Naive thymus-derived CD8-positive, alpha-beta T cell (primary cell): Measurements from ENCODE around the gene SERPINB11. TPM values are rescaled to one million over a fixed set of nuclear protein-coding genes. Genes with fewer than 3 reads are reported as not detected.

Experiments
- ATAC-seq, 2 donors: fragments of 150-1000 bp; cut with Tn5 transposase in 1 of 2; sonication (Bioruptor Pico), chemical (Tn5 transposase) in 1 of 2; 1 replicate in 1 of 2; 2 replicates in 1 of 2; pipeline ENCODE4 v1.10.0; 2021; ENCODE audit warnings: mild to moderate bottlenecking in 2 of 2, moderate library complexity in 2 of 2
- POLR2A ChIA-PET: fragments of 350-600 bp; sonication (Branson Sonifier 250); formaldehyde crosslinking; loops from one replicate; lab custom pipeline; 2021; ENCODE audit warnings: antibody characterized with exemption; lab: Charles Lee
- DNase-seq, 10 donors: peaks; one replicate each; pipeline versions ENCODE4 v3.0.0 to v3.0.0-alpha.2; 2020 to 2022
- H3K27ac Mint-ChIP-seq, 10 donors: one replicate each; pipeline ENCODE4 v1.8.0; 2020 to 2022; ENCODE audit warnings: mild to moderate bottlenecking in 10 of 10, mixed read lengths in 10 of 10, moderate library complexity in 4 of 10, inconsistent platforms in 1 of 10
- H3K27me3 Mint-ChIP-seq, 5 donors: one replicate each; pipeline ENCODE4 v1.8.0; 2021 to 2022; ENCODE audit warnings: mixed read lengths in 5 of 5
- H3K36me3 Mint-ChIP-seq, 3 donors: one replicate each; pipeline ENCODE4 v1.8.0; 2020 to 2022; ENCODE audit warnings: mixed read lengths in 3 of 3, mild to moderate bottlenecking in 2 of 3, inconsistent platforms in 1 of 3
- H3K4me1 Mint-ChIP-seq, 4 donors: one replicate each; pipeline ENCODE4 v1.8.0; 2021 to 2022; ENCODE audit warnings: mixed read lengths in 4 of 4
- H3K4me3 Mint-ChIP-seq, 10 donors: one replicate each; pipeline ENCODE4 v1.8.0; 2020 to 2022; ENCODE audit warnings: mild to moderate bottlenecking in 10 of 10, mixed read lengths in 10 of 10, moderate library complexity in 6 of 10, inconsistent platforms in 1 of 10
- H3K9me3 Mint-ChIP-seq, 9 donors: one replicate each; pipeline ENCODE4 v1.8.0; 2020 to 2022; ENCODE audit warnings: mixed read lengths in 9 of 9, mild to moderate bottlenecking in 3 of 9, inconsistent platforms in 1 of 9, moderate library complexity in 1 of 9
- polyA plus RNA-seq, 3 donors: library from polyadenylated mRNA; unstranded; fragments of 300-500 nt; fragmentation: Illumina TruSeq; gene quantifications; one replicate each; pipeline ENCODE4 v1.2.3, GENCODE V29; 2021
- total RNA-seq, 8 experiments: library from RNA in 2 of 8; stranded (reverse) in 2 of 8; gene quantifications; one replicate each; pipeline ENCODE4 v1.2.3 and lab custom pipeline; 2021 to 2026

The SERPINB11 gene
- total and polyA plus RNA-seq, 5 experiments from 2014 or later = not detected

GRCh38 chr18:63686871-63687270 is 15.9 kb upstream of the SERPINB11 start:
- no peak for DNase-seq
- peaks cover 8 to 45% (median 20%) of the 10 kb centered on the region in 5 donors for H3K27me3 Mint-ChIP-seq
- POLR2A ChIA-PET = no interaction called here

GRCh38 chr18:63689064-63689463 is 13.7 kb upstream of the SERPINB11 start:
- H3K9me3 Mint-ChIP-seq = peaks cover 6 to 34% (median 14%) of the 10 kb centered on the region in 9 donors
- peaks cover 7 to 39% (median 18%) of the 10 kb centered on the region in 5 donors for H3K27me3 Mint-ChIP-seq

More at GRCh38 chr18:63686871-63687270, 15.9 kb upstream of the SERPINB11 start:
- Mint-ChIP-seq H3K4me3 (no peak overlapping the region), H3K36me3 (peaks cover 0 to 9% (median 0%) of the 10 kb centered on the region in 3 donors), H3K27ac (no peak overlapping the region), H3K4me1 (no peaks in the 10 kb centered on the region), H3K9me3 (peaks cover 4 to 36% (median 13%) of the 10 kb centered on the region in 9 donors)
- no peak for ATAC-seq

GRCh38 chr18:63697097-63697660 is 5.6 kb upstream of the SERPINB11 start:
- ATAC-seq (no peak), DNase-seq (no peak)
- no peak overlapping the region for H3K4me3 Mint-ChIP-seq
- POLR2A ChIA-PET = no interaction called here
- peaks cover 1 to 17% (median 6%) of the 10 kb centered on the region in 5 donors for H3K27me3 Mint-ChIP-seq
- no peaks in the 10 kb centered on the region for H3K4me1 Mint-ChIP-seq
- H3K9me3 Mint-ChIP-seq = peaks cover 0 to 25% (median 7%) of the 10 kb centered on the region in 9 donors
- no peak overlapping the region for H3K27ac Mint-ChIP-seq
- no peaks in the 10 kb centered on the region for H3K36me3 Mint-ChIP-seq

More at GRCh38 chr18:63689064-63689463, 13.7 kb upstream of the SERPINB11 start:
- peaks cover 0 to 9% (median 0%) of the 10 kb centered on the region in 3 donors for H3K36me3 Mint-ChIP-seq
- POLR2A ChIA-PET = no interaction called here
- ATAC-seq (no peak), DNase-seq (no peak)
- no peak overlapping the region for H3K4me3 Mint-ChIP-seq
- no peak overlapping the region for H3K27ac Mint-ChIP-seq
- H3K4me1 Mint-ChIP-seq = no peaks in the 10 kb centered on the region

GRCh38 chr18:63700501-63700900 is 2.3 kb upstream of the SERPINB11 start:
- ATAC-seq (no peak), DNase-seq (no peak)
- Mint-ChIP-seq H3K4me3 (no peak overlapping the region), H3K9me3 (peaks cover 0 to 7% (median 0%) of the 10 kb centered on the region in 9 donors), H3K27ac (no peak overlapping the region), H3K4me1 (no peaks in the 10 kb centered on the region), H3K27me3 (peaks cover 0 to 17% (median 7%) of the 10 kb centered on the region in 5 donors), H3K36me3 (no peaks in the 10 kb centered on the region)
- POLR2A ChIA-PET = no interaction called here

GRCh38 chr18:63701952-63702351 is 808 bp upstream of the SERPINB11 start:
- DNase-seq (no peak), ATAC-seq (no peak)
- Mint-ChIP-seq H3K27ac (no peak overlapping the region), H3K4me3 (no peak overlapping the region), H3K9me3 (peaks cover 0 to 4% (median 0%) of the 10 kb centered on the region in 9 donors), H3K36me3 (no peaks in the 10 kb centered on the region), H3K4me1 (no peaks in the 10 kb centered on the region), H3K27me3 (peaks cover 0 to 17% (median 7%) of the 10 kb centered on the region in 5 donors)
- POLR2A ChIA-PET = no interaction called here

GRCh38 chr18:63705401-63705800 is 2.6 kb downstream of the SERPINB11 start:
- Mint-ChIP-seq H3K27ac (no peak overlapping the region), H3K36me3 (no peaks in the 10 kb centered on the region), H3K4me1 (no peaks in the 10 kb centered on the region), H3K4me3 (no peak overlapping the region), H3K9me3 (no peaks in the 10 kb centered on the region), H3K27me3 (peaks cover 0 to 4% (median 0%) of the 10 kb centered on the region in 5 donors)
- DNase-seq = no peak
- no peak for ATAC-seq
- POLR2A ChIA-PET = no interaction called here

- Mint-ChIP-seq H3K27me3 (peaks cover 0 to 2% (median 0%) of the 10 kb centered on the region in 5 donors), H3K36me3 (no peaks in the 10 kb centered on the region), H3K4me3 (no peak overlapping the region), H3K9me3 (peaks cover 0 to 5% (median 2%) of the 10 kb centered on the region in 9 donors), H3K27ac (no peak overlapping the region), H3K4me1 (no peaks in the 10 kb centered on the region)
- POLR2A ChIA-PET = no interaction called here
- DNase-seq (no peak), ATAC-seq (no peak)
Observed at GRCh38 chr18:63707816-63708215, 5.1 kb downstream of the SERPINB11 start.

GRCh38 chr18:63708650-63709049 is 5.9 kb downstream of the SERPINB11 start:
- ATAC-seq (no peak), DNase-seq (no peak)
- Mint-ChIP-seq H3K27ac (no peak overlapping the region), H3K27me3 (peaks cover 0 to 2% (median 0%) of the 10 kb centered on the region in 5 donors), H3K4me3 (no peak overlapping the region), H3K4me1 (no peaks in the 10 kb centered on the region), H3K36me3 (peaks cover 0 to 5% (median 0%) of the 10 kb centered on the region in 3 donors), H3K9me3 (peaks cover 0 to 14% (median 4%) of the 10 kb centered on the region in 9 donors)
- POLR2A ChIA-PET = no interaction called here

- Mint-ChIP-seq H3K27me3 (peaks cover 0 to 15% (median 4%) of the 10 kb centered on the region in 5 donors), H3K36me3 (no peaks in the 10 kb centered on the region), H3K4me3 (no peak overlapping the region), H3K4me1 (peaks cover 0 to 1% (median 0%) of the 10 kb centered on the region in 4 donors), H3K9me3 (peaks cover 0 to 4% (median 0%) of the 10 kb centered on the region in 9 donors), H3K27ac (no peak overlapping the region)
- POLR2A ChIA-PET = no interaction called here
- DNase-seq (no peak), ATAC-seq (no peak)
Observed at GRCh38 chr18:63725682-63726480, 23.1 kb downstream of the SERPINB11 start.

- no peaks in the 10 kb centered on the region for H3K4me1 Mint-ChIP-seq
- ATAC-seq (no peak), DNase-seq (no peak)
- peaks cover 0 to 12% (median 6%) of the 10 kb centered on the region in 9 donors for H3K9me3 Mint-ChIP-seq
- POLR2A ChIA-PET = no interaction called here
- H3K36me3 Mint-ChIP-seq = no peaks in the 10 kb centered on the region
- H3K27ac Mint-ChIP-seq = no peak overlapping the region
- H3K27me3 Mint-ChIP-seq = peaks cover 0 to 15% (median 6%) of the 10 kb centered on the region in 5 donors
- no peak overlapping the region for H3K4me3 Mint-ChIP-seq
Observed at GRCh38 chr18:63730773-63731172, 28.0 kb downstream of the SERPINB11 start.

- Mint-ChIP-seq H3K27me3 (peaks cover 0 to 15% (median 6%) of the 10 kb centered on the region in 5 donors), H3K27ac (no peak overlapping the region), H3K36me3 (no peaks in the 10 kb centered on the region), H3K9me3 (peaks cover 0 to 16% (median 6%) of the 10 kb centered on the region in 9 donors), H3K4me1 (no peaks in the 10 kb centered on the region), H3K4me3 (no peak overlapping the region)
- ATAC-seq = no peak
- no peak for DNase-seq
- POLR2A ChIA-PET = no interaction called here
Observed at GRCh38 chr18:63731215-63731614, 28.5 kb downstream of the SERPINB11 start.

GRCh38 chr18:63736876-63737275 is 34.1 kb downstream of the SERPINB11 start:
- ATAC-seq (no peak), DNase-seq (no peak)
- Mint-ChIP-seq H3K4me3 (no peak overlapping the region), H3K4me1 (no peaks in the 10 kb centered on the region), H3K27ac (no peak overlapping the region), H3K27me3 (peaks cover 0 to 7% (median 0%) of the 10 kb centered on the region in 5 donors), H3K9me3 (peaks cover 1 to 18% (median 5%) of the 10 kb centered on the region in 9 donors), H3K36me3 (no peaks in the 10 kb centered on the region)
- POLR2A ChIA-PET = no interaction called here

- ATAC-seq = no peak
- H3K27me3 Mint-ChIP-seq = peaks cover 0 to 12% (median 0%) of the 10 kb centered on the region in 5 donors
- H3K4me3 Mint-ChIP-seq = no peak overlapping the region
- no peak overlapping the region for H3K27ac Mint-ChIP-seq
- no peak for DNase-seq
- H3K9me3 Mint-ChIP-seq = peaks cover 0 to 11% (median 1%) of the 10 kb centered on the region in 9 donors
- no peaks in the 10 kb centered on the region for H3K36me3 Mint-ChIP-seq
- no peaks in the 10 kb centered on the region for H3K4me1 Mint-ChIP-seq
- POLR2A ChIA-PET = no interaction called here
Observed at GRCh38 chr18:63741769-63742168, 39.0 kb downstream of the SERPINB11 start.
